Right kidney (tissue), 1 donor: ENCODE results near the gene MYO9B.
A peak's percentile ranks its signal among the peaks of the same experiment; 100 is the strongest.

Experiments used
- DNase-seq: peaks from one replicate; pipeline ENCODE4 v3.0.0-alpha.2; 2016

MYO9B gene

GRCh38 chr19:17215127-17215971 is 139.8 kb downstream of the MYO9B start, which contains the start of gene USE1:
USE1 (plus strand) TSS chr19:17215357; CDS start chr19:17215406, 49 bp downstream.
- peak; percentile 99 for DNase-seq

- no peak for DNase-seq
Observed at GRCh38 chr19:17216058-17216670, 140.6 kb downstream of the MYO9B start.

GRCh38 chr19:17219286-17219685 is 143.7 kb downstream of the MYO9B start:
- DNase-seq, result no peak

GRCh38 chr19:17220207-17220758 is 144.7 kb downstream of the MYO9B start:
- DNase-seq, result no peak

- DNase-seq, result no peak
Observed at GRCh38 chr19:17225053-17225452, 149.5 kb downstream of the MYO9B start.

- DNase-seq, result peak; percentile 100
Observed at GRCh38 chr19:17226002-17226933, 150.7 kb downstream of the MYO9B start, which contains the start of gene OCEL1. OCEL1 (plus strand) TSS chr19:17226226; CDS start chr19:17226248, 22 bp downstream.

GRCh38 chr19:17227798-17228367 is 152.3 kb downstream of the MYO9B start:
- no peak for DNase-seq

- no peak for DNase-seq
Observed at GRCh38 chr19:17229890-17230289, 154.3 kb downstream of the MYO9B start.

GRCh38 chr19:17232258-17232657 is 156.7 kb downstream of the MYO9B start:
- no peak for DNase-seq

- DNase-seq, result peak; percentile 47
Observed at GRCh38 chr19:17234911-17235299, 159.3 kb downstream of the MYO9B start.

GRCh38 chr19:17235300-17235970 is 159.9 kb downstream of the MYO9B start:
- DNase-seq, result peak; percentile 89

GRCh38 chr19:17235971-17236777 is 160.6 kb downstream of the MYO9B start:
- no peak for DNase-seq

GRCh38 chr19:17236811-17237543 is 161.4 kb downstream of the MYO9B start:
- no peak for DNase-seq

- DNase-seq, result no peak
Observed at GRCh38 chr19:17237747-17238706, 162.4 kb downstream of the MYO9B start.

- DNase-seq, result no peak
Observed at GRCh38 chr19:17240062-17240752, 164.6 kb downstream of the MYO9B start.

- DNase-seq, result no peak
Observed at GRCh38 chr19:17240826-17241399, 165.3 kb downstream of the MYO9B start.
